Hematopoietic multipotent progenitor cell treated with erythropoietin and hydrocortisone succinate and interleukin-3 and kit ligand, for 15 days (in vitro differentiated cells): ENCODE results near the gene SLC6A6.
A peak's percentile ranks its signal among the peaks of the same experiment; 100 is the strongest.

ENCODE experiments used
- DNase-seq: peaks from one replicate; pipeline ENCODE4 v3.0.0-alpha.2; 2015; ENCODE audit warnings: low spot score

Gene SLC6A6

DNA sequence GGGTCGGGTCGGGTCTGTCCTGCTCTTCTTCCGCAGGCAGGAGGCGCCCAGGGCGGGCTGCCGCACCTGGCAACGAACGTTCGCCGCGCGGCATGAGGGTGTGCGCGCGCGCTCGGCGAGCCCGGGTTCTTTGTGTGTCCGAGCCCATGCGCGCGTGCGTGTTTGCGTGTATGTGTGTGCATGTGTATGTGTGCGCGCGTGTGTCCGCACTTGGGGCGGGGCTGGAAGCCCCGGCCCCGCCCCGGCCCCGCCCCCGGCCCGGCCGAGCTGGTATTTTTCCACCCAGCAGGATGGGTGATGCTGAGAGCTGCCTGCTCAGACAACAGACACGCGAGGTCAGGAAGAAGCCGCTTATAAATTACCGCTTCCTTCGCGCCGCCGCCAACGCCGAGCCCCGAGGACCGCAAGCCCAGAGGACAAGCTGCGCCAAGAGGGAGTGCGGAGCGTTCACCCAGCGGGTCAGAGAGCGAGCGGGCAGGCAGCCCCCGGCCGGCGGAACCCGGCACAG lies at the start of gene SLC6A6:
Gene SLC6A6, plus strand, starts transcription at position 303 of the 508 bp plus-strand sequence. CDS start 41,029 bp downstream, outside the sequence.
- DNase-seq, result peak; percentile 41

- no peak for DNase-seq
Measured at GRCh38 chr3:14353502-14353901, 48.9 kb upstream of the SLC6A6 start.

GRCh38 chr3:14357463-14357862 lies 44.9 kb upstream of the SLC6A6 start:
- no peak for DNase-seq

GRCh38 chr3:14358426-14359211 lies 43.8 kb upstream of the SLC6A6 start:
- DNase-seq, result no peak

- no peak for DNase-seq
Measured at GRCh38 chr3:14359348-14359747, 43.1 kb upstream of the SLC6A6 start.

DNA sequence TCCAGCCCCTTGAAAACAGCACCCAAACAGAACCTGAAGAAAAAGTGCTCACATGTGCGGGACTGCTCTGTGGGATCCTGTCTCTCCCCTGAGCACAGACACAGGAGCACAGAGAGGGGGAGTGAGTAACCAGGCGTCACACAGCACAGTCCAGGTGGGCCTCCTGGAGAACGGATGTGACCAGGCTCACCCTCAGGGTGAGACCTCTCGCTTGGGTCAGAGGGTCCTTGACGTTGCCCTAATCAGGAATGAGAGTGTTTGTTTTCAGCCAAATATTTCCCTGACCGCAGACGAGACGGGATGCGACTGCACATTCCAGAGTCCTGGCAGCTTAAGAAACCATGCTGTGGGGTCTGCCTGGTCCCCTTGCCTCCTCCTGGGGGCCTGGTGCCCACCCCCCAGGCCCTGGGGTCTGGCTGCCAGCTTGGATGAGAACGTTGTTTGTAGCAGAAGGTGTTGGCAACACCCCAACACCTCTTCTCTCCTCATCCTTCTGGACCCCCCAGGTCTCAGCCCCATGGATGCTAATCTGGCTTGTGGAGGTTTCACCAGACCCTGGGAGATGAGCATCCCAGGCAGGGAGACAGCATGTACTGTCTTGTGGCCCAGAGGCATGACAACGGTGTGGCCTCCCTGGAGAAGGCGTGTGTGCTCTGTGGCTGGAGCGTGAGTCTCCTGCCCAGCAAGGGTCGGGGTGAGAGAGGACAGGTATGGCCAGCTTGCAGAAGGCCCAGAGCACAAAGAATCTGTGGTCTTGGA lies 42.1 kb upstream of the SLC6A6 start:
- no peak for DNase-seq

GRCh38 chr3:14361068-14361677 lies 41.2 kb upstream of the SLC6A6 start:
- DNase-seq, result no peak

- no peak for DNase-seq
Measured at GRCh38 chr3:14362890-14363289, 39.5 kb upstream of the SLC6A6 start.

- no peak for DNase-seq
Measured at GRCh38 chr3:14363379-14363778, 39.0 kb upstream of the SLC6A6 start.

DNA sequence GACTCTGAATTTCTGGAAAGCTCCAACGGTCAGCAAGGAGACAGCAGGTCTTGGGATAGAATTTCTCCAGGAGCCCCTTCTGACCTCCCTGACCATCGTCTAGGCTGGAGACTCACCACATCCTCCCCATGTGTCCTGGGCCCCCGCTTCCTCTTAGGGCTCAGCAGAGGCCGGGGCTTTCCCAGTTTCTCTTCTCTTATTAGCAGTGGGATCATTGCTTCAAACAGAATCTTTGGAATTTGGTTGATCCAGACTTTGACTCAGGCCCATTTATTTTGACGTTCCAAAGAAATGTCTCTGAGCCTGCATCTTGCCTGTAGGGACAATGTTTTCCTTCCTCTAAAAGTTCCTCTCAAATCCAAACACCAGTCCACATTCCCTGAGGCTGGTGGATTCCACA lies 38.4 kb upstream of the SLC6A6 start:
- DNase-seq, result no peak

- DNase-seq, result no peak
Measured at GRCh38 chr3:14364580-14365292, 37.7 kb upstream of the SLC6A6 start.

- DNase-seq, result no peak
Measured at GRCh38 chr3:14366248-14366647, 36.2 kb upstream of the SLC6A6 start.

- no peak for DNase-seq
Measured at GRCh38 chr3:14366915-14367823, 35.2 kb upstream of the SLC6A6 start.

DNA sequence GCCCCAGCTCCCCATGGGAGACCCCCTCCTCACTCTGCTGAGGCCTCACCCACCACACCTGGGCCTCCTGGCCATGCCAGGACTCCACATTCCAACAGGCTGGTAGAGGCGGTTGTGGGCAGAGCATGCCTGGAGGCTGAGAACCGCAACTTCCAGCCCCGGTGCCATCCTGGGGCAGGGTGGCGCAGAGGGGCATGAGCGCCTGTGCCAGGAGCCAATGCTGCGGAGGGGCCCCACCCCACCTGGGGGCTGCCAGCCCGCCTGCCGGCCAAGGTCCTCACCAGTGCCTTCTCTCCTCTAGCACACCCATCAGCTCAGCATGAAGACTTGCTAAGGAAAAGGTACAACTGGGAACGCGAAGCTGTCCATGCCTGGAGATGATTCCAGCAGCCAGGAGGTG lies 34.3 kb upstream of the SLC6A6 start:
- no peak for DNase-seq

- DNase-seq, result no peak
Measured at GRCh38 chr3:14368885-14369284, 33.5 kb upstream of the SLC6A6 start.

GRCh38 chr3:14369675-14370669 lies 32.4 kb upstream of the SLC6A6 start:
- no peak for DNase-seq

GRCh38 chr3:14370720-14371572 lies 31.5 kb upstream of the SLC6A6 start:
- DNase-seq, result no peak

DNA sequence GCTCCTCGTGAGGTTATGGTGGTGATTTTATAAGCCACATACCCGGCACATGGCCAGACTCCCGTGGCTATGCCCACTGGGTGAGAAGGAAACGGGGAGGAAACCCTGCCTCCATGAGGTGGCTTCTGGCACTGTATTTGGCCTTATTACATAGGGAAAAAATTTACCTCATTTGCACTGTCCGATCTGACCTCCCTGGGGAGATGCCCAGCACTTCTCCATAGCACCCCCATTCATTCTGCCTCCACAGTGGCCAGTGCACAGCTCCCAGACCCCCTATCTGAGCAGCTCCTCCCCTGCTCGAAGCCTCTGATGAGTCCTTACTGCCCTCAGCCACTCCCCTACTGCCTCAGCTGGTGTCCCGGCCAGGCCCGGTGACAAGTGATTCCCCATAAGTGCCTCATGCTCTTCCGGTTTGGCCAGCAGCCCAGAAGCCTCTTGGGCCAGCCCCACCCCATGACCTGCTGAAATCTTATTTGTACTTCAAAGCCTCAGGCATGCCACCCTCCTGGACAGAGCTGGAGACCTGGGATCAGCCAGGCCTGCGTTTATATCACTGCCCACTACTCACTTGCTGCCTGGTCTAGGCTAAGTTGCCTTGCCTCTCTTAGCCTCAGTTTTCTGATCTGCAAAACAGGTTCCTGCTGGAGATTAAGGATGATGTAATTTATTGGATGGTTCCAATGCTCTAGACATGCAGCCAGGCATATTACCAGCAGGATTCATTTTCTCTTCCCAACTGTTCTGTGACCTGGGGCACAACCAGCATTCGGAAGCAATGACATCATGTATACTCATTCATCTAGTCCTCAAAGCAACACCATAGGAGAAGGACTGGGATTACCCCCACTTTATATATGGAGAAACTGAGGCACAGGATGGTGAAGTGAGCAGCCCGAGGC lies 30.6 kb upstream of the SLC6A6 start:
- peak; percentile 82 for DNase-seq
